ENCODE measurements around the gene LRRC4B. TPM values are rescaled to one million over a fixed set of nuclear protein-coding genes. Genes with fewer than 3 reads are reported as not detected.

LRRC4B gene
- total RNA-seq, 1 donor from 2014 or later = 56.0 TPM

GRCh38 chr19:50563597-50563996 is 4.6 kb downstream of the LRRC4B start:
- Histone ChIP-seq H3K27me3 (peaks cover 11% of the 10 kb centered on the region), H3K9me3 (no peaks in the 10 kb centered on the region), H3K4me3 (no peak overlapping the region), H3K36me3 (no peaks in the 10 kb centered on the region), H3K4me1 (no peaks in the 10 kb centered on the region), H3K27ac (no peak overlapping the region)
- intact Hi-C loops (cut with DNase I) = no loop called here
- no peak for TF ChIP-seq CTCF (IDR thresholded peaks at IDR 0.05)
- no peak for DNase-seq (ENCODE audit: low spot score in 2 of 2)

GRCh38 chr19:50562996-50563395 is 5.2 kb downstream of the LRRC4B start:
- intact Hi-C loops (cut with DNase I) = no loop called here
- Histone ChIP-seq H3K4me3 (no peak overlapping the region), H3K4me1 (no peaks in the 10 kb centered on the region), H3K27me3 (peaks cover 8% of the 10 kb centered on the region), H3K27ac (no peak overlapping the region), H3K9me3 (no peaks in the 10 kb centered on the region), H3K36me3 (no peaks in the 10 kb centered on the region)
- no peak for TF ChIP-seq CTCF (IDR thresholded peaks at IDR 0.05)
- DNase-seq (ENCODE audit: low spot score in 2 of 2) = no peak

- Histone ChIP-seq H3K4me3 (no peak overlapping the region), H3K27ac (no peak overlapping the region), H3K27me3 (peaks cover 5% of the 10 kb centered on the region), H3K4me1 (no peaks in the 10 kb centered on the region), H3K9me3 (no peaks in the 10 kb centered on the region), H3K36me3 (no peaks in the 10 kb centered on the region)
- no peak for DNase-seq (ENCODE audit: low spot score in 2 of 2)
- intact Hi-C loops (cut with DNase I) = no loop called here
- TF ChIP-seq CTCF (IDR thresholded peaks at IDR 0.05) = no peak
Measured at GRCh38 chr19:50562329-50562728, 5.9 kb downstream of the LRRC4B start.

- H3K27ac ChIP-seq = no peak overlapping the region
- intact Hi-C loops (cut with DNase I) = no loop called here
- H3K36me3 ChIP-seq = no peaks in the 10 kb centered on the region
- H3K27me3 ChIP-seq = peaks cover 8% of the 10 kb centered on the region
- no peaks in the 10 kb centered on the region for H3K9me3 ChIP-seq
- no peak for DNase-seq (ENCODE audit: low spot score in 2 of 2)
- no peak overlapping the region for H3K4me3 ChIP-seq
- H3K4me1 ChIP-seq = peaks cover 0 to 4% of the 10 kb centered on the region in 2 donors
- no peak for TF ChIP-seq CTCF (IDR thresholded peaks at IDR 0.05)
Measured at GRCh38 chr19:50559636-50560035, 8.6 kb downstream of the LRRC4B start.

GRCh38 chr19:50558449-50558848 is 9.8 kb downstream of the LRRC4B start:
- no peaks in the 10 kb centered on the region for H3K9me3 ChIP-seq
- peaks cover 8% of the 10 kb centered on the region for H3K27me3 ChIP-seq
- peaks cover 0 to 4% of the 10 kb centered on the region in 2 donors for H3K4me1 ChIP-seq
- TF ChIP-seq CTCF (IDR thresholded peaks at IDR 0.05) = no peak
- no peak for DNase-seq (ENCODE audit: low spot score in 2 of 2)
- no peak overlapping the region for H3K27ac ChIP-seq
- intact Hi-C loops (cut with DNase I) = no loop called here
- H3K4me3 ChIP-seq = no peak overlapping the region
- no peaks in the 10 kb centered on the region for H3K36me3 ChIP-seq

GRCh38 chr19:50558039-50558438 is 10.2 kb downstream of the LRRC4B start:
- Histone ChIP-seq H3K4me1 (peaks cover 0 to 4% of the 10 kb centered on the region in 2 donors), H3K27ac (no peak overlapping the region), H3K36me3 (no peaks in the 10 kb centered on the region), H3K27me3 (peaks cover 8% of the 10 kb centered on the region), H3K4me3 (no peak overlapping the region), H3K9me3 (no peaks in the 10 kb centered on the region)
- intact Hi-C loops (cut with DNase I) = no loop called here
- TF ChIP-seq CTCF (IDR thresholded peaks at IDR 0.05) = no peak
- DNase-seq (ENCODE audit: low spot score in 2 of 2) = no peak
